Sciatic nerve (tissue), 2 donors: Measurements from ENCODE around the gene CREBBP. TPM values are rescaled to one million over a fixed set of nuclear protein-coding genes. Genes with fewer than 3 reads are reported as not detected.
"Not testable (repeated sequence)": the region's sequence is repeated elsewhere in the genome, so short reads cannot be mapped to it uniquely, and the experiment has no call there.

ENCODE experiments used
- ATAC-seq: fragments of 200-7000 bp; cut with Tn5 transposase; one replicate; pipeline ENCODE4 v1.9.1; 2020; ENCODE audit warnings: mild to moderate bottlenecking, moderate library complexity
- DNase-seq: peaks from one replicate; pipeline ENCODE4 v3.0.0-alpha.2; 2020; ENCODE audit warnings: low spot score
- intact Hi-C: fragments of 100-400 bp; cut with DNase I; formaldehyde crosslinking; loops from one replicate; pipeline ENCODE4 v1.14.2; 2022
- total RNA-seq: library from RNA; stranded (reverse); fragmentation: NEBNext Ultra II Directional; extraction: Animal tissue kit (Norgen Biotek cat#: 25700); gene quantifications from one replicate; pipeline ENCODE4 v1.2.1, GENCODE V29; 2021
- donor health status: DM: no; HTN: no; CAD: no.
- donor health status: DM: no; HTN: no; CAD: no.

CREBBP gene
- total RNA-seq, 1 donor from 2014 or later = 120 TPM

DNA sequence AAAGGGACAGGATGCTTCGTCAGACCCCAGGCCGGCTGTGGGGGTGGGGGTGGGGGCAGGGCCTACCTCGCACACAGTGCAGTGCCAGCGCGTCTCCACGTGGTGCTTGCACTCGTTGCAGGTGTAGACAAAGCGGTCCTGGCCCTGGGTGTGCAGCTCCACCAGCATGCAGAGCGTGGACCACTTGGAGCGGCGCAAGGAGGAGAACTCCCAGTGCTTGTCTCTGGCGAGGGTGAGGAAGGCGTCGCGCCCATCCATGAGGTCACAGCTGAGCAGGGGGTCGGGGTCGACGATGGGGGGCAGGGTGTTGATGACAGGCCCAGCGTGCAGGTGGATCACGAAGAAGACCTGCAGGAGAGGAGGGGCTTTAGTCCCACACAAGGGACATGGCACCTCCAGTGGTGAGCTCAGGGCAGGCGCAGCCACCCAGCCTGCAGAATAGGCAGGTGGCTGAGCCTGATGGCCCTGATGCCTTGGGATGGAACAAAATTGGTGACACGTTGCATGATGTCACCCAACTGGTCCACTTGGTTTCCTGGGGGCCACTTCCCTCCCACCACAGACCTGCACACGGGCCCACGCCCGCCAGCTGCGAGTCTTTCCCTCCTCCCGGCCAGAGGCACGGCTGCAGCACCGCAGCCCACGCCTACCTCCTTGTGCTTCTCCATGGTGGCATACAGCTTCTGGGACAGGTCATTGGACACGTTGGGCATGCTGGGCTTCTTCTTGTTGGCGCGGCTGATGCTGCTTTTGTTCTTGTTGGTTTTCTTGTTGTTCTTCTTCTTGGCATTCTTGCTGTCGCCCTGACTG is 149.2 kb downstream of the CREBBP start:
- intact Hi-C loops = no loop called here
- no peak for DNase-seq
- ATAC-seq = no peak

GRCh38 chr16:3730161-3731125 is 150.1 kb downstream of the CREBBP start:
- intact Hi-C loops = no loop called here
- peak; percentile 50 for DNase-seq
- no peak for ATAC-seq

- ATAC-seq (peak; percentile 6), DNase-seq (peak; percentile 54)
- intact Hi-C loops = no loop called here
Measured at GRCh38 chr16:3729161-3730112, 151.1 kb downstream of the CREBBP start.

DNA sequence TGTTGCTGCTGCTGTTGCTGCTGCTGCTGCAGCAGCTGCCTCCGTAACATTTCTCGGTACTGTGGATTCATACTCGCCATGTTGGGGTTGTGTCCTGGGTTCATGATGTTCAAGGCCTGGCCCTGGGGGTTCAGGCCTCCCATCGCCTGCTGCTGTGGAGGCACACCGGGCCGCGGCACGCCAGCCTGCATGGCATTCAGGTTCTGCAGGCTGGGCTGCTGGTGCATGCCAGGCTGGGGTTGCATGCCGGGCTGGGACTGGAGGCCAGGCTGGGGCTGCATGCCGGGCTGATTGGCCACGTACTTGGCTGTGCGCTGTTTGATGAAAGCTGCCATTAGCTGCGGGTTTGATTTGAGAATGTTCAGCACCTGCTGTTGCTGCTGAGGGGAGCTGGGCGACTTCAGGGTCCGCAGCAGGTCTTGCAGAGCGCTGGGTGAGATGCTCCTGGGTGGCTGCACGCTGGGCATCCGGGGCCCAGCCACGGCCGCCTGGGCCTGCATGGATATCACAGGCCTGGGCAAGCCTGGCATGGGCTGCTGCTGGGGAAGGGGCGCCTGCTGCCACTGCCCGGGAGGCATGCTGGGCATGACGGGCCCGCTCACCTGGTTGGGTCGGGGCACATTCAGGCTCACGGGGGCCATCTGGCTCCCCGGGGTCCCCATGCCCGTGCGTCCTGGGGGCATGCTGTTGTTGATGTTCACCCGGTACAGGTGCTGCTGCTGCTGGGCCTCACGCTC is 151.9 kb downstream of the CREBBP start:
- peak; percentile 13 for ATAC-seq
- intact Hi-C loops = no loop called here
- no peak for DNase-seq

GRCh38 chr16:3727806-3728381 is 152.6 kb downstream of the CREBBP start:
- intact Hi-C loops = no loop called here
- no peak for ATAC-seq

DNA sequence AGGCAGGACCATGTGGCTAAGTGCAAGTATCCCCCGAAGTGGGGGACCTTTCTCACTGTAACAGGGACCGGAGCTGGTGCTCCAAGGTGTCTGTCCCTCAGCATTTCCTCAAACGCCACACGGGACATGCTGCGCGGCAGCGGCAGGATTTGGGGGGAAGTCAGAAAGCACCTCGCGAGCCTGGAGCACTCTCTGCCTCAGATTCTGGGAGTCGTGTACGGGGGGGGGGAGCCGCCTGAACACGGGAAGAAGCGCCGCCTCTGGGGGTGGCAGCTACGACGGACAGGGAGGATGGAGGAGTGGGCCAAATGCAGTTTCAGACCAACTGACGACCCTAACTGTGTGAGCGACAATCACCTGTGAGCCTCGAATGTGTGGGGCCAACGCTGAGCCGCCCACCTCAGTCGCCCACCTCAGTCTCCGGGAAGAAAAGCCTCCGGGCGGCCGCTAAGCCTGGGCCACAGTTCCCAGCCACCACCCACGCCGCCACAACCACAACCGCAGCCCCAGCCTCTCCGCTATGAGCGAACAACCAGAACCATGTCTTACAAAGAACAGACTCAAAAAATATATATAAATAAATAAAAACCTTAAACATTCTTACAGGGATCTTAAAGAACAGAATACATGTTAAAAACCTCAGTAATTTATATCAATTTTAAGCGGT is 154.4 kb downstream of the CREBBP start:
- DNase-seq (no peak), ATAC-seq (no peak)
- intact Hi-C loops = no loop called here

More at GRCh38 chr16:3727806-3728381, 152.6 kb downstream of the CREBBP start:
- no peak for DNase-seq

GRCh38 chr16:3725276-3725675 is 155.2 kb downstream of the CREBBP start:
- intact Hi-C loops = no loop called here
- ATAC-seq = no peak
- no peak for DNase-seq

GRCh38 chr16:3722508-3722907 is 158.0 kb downstream of the CREBBP start:
- ATAC-seq (no peak), DNase-seq (no peak)
- intact Hi-C loops = no loop called here

- no peak for ATAC-seq
- intact Hi-C loops = no loop called here
- no peak for DNase-seq
Measured at GRCh38 chr16:3720418-3720817, 160.1 kb downstream of the CREBBP start.

DNA sequence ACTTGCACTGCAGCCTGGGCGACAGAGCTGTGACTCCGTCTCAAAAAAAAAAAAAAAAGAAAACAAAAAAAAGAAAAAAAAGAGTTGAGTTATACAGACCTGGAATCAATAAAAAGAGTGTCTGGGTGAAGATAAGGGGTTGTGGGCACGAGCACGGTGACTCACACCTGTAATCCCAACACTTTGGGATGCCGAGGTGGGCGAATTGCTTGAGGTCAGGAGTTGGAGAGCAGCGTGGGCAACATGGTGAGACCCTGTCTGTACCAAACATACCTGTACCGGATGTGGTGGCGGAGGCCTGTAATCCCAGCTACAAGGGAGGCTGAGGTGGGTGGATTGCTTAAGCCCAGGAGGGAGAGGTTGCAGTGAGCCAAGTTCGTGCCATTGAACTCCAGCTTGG is 161.9 kb downstream of the CREBBP start:
- DNase-seq = no peak
- ATAC-seq = no peak
- intact Hi-C loops = no loop called here

- no peak for ATAC-seq
- intact Hi-C loops = no loop called here
Measured at GRCh38 chr16:3718019-3718391, 162.5 kb downstream of the CREBBP start.

GRCh38 chr16:3717235-3718018 is 163.1 kb downstream of the CREBBP start, which contains the start of gene TRAP1:
Gene TRAP1 (minus strand): TSS chr16:3717524. CDS start chr16:3717508, 16 bp downstream.
- DNase-seq (peak; percentile 93), ATAC-seq (peak; percentile 97)
- intact Hi-C loops = no loop called here

More at GRCh38 chr16:3718019-3718391, 162.5 kb downstream of the CREBBP start:
- DNase-seq = no peak

DNA sequence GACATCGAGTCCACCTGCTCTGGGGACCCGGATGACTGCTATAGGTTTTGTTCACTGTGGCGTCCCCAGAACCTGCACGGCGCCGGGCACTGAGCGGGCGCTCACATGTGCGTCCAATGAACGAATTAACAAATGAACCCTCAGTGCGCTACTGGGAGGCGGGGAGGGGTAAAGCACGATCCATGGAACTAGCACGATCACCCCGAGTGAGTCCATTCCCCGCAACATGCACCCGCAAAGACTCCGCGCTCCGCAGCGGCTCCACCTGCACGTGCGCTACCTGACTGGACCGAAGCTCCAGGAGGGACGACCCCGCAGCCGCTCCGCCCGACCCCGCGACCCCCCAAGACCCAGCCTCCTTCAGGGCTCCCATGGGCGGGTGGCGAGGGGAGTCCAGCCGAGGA is 163.7 kb downstream of the CREBBP start:
- ATAC-seq (peak; percentile 31), DNase-seq (no peak)
- intact Hi-C loops = no loop called here

DNA sequence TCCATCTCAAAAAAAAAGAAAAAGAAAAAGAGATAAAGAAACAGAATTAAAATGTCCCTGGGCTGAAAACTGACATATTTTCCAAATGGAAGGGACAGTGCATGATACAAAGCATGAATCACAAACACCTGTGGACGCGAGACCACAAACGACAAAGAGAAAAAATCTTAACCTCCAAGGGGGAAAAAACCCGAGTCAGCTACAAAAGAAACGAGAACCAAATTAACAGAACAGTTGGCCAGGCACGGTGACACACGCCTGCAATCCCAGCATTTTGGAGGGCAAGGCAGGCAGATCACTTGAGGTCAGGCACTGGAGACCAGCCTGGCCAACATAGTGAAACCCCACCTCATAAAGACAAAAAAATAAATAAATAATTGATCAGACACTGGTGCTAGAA is 165.1 kb downstream of the CREBBP start:
- intact Hi-C loops = no loop called here

DNA sequence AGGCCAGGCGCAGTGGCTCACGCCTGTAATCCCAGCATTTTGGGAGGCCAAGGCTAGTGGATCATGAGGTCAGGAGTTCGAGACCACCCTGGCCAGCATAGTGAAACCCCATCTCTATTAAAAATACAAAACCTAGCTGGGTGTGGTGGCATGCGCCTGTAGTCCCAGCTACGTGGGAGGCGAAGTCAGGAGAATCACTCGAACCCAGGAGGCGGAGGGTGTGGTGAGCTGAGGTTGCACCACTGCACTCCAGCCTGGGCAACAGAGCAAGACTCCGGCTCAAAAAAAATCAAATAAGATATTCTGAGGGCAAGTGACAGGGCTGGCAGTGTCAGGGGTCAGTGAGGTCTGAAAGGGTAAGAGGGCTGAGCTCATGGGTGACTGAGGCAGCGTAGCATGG is 166.1 kb downstream of the CREBBP start:
- DNase-seq, intact Hi-C loops, ATAC-seq: not testable (repeated sequence)

More for the DNA sequence above, 165.1 kb downstream of the CREBBP start:
- DNase-seq (no peak), ATAC-seq (no peak)

- intact Hi-C loops = no loop called here
- no peak for ATAC-seq
- no peak for DNase-seq
Measured at GRCh38 chr16:3713587-3714242, 166.8 kb downstream of the CREBBP start.
